Ovary (tissue), 3 donors: ENCODE measurements around the gene ANKRD7.

Source experiments
- CTCF ChIP-seq, 3 donors: fragments of 450-650 bp in 2 of 3; fragments of 200-600 bp in 1 of 3; IDR thresholded peaks; one replicate each; pipeline versions ENCODE4 v1.5.1 to v1.8.0; 2016 to 2022; ENCODE audit warnings: antibody characterized with exemption in 3 of 3, mild to moderate bottlenecking in 1 of 3
- EP300 ChIP-seq: sonication (generic); formaldehyde crosslinking; IDR thresholded peaks from one replicate; pipeline ENCODE4 v1.6.1; 2017; ENCODE audit warnings: antibody characterized with exemption
- POLR2A ChIP-seq: fragments of 450-650 bp; IDR thresholded peaks from one replicate; pipeline ENCODE4 v1.6.1; 2017; ENCODE audit warnings: antibody characterized with exemption, mild to moderate bottlenecking, moderate library complexity
- donor health status: DM: no; HTN: no; CAD: no.

- TF ChIP-seq EP300 (no peak), CTCF (IDR thresholded peaks at IDR 0.05) (no peak), POLR2A (no peak)
Measured at GRCh38 chr7:118233799-118234198, 9.3 kb downstream of the ANKRD7 start.
